ENCODE measurements around the gene BMS1.
"Not testable (repeated sequence)": the region's sequence is repeated elsewhere in the genome, so short reads cannot be mapped to it uniquely, and the experiment has no call there.

GRCh38 chr10:42817417-42817816 is 34.8 kb downstream of the BMS1 start:
- TF ChIP-seq CTCF, POLR2A (IDR thresholded peaks at IDR 0.05): not testable (repeated sequence)

All from stomach (tissue), 4 donors.